Endothelial cell of umbilical vein (primary cell): ENCODE data around the gene SERPINA12. TPM values are rescaled to one million over a fixed set of nuclear protein-coding genes. Genes with fewer than 3 reads are reported as not detected.

ENCODE experiments used
- BruUV-seq: library from RNA; stranded (reverse); fragments of 400-500 nt; replicated peaks from 2 replicates; lab custom pipeline; 2021; lab: Mats Ljungman, UMichigan
- CTCF ChIA-PET: fragments of 300-600, 350-600 bp; sonication (Branson Sonifier 250); formaldehyde crosslinking; loops from one replicate; lab custom pipeline; 2021; ENCODE audit warnings: antibody characterized with exemption, inconsistent platforms; lab: Charles Lee
- POLR2A ChIA-PET: fragments of 300-600, 350-600 bp; sonication (Branson Sonifier 250); formaldehyde crosslinking; loops from one replicate; lab custom pipeline; 2021; ENCODE audit warnings: antibody characterized with exemption, inconsistent platforms; lab: Charles Lee
- DNase-seq: peaks from one replicate; pipeline ENCODE4 v3.0.0-alpha.2; 2011; ENCODE audit warnings: low read depth, low spot score
- FAIRE-seq: peaks from 2 replicates; lab custom pipeline; 2011; peaks lifted over from hg19 to GRCh38; lab: Jason Lieb, UNC
- H2AFZ ChIP-seq: 2 replicates; pipeline ENCODE4 v1.6.0; 2012; ENCODE audit warnings: low read depth, low read length, control low read depth, inconsistent platforms
- H3K27ac ChIP-seq: 2 replicates; pipeline ENCODE4 v1.5.1; 2011; ENCODE audit warnings: low read depth, mild to moderate bottlenecking, control low read depth, low read length, moderate library complexity; ENCODE audit not compliant: insufficient read depth
- H3K27me3 ChIP-seq, 2 experiments: 2 replicates each; pipeline versions ENCODE4 v1.6.0 to v1.6.1; 2011; ENCODE audit warnings: low read length in 2 of 2, mixed read lengths in 1 of 2; ENCODE audit not compliant: control insufficient read depth in 2 of 2, insufficient read depth in 2 of 2
- H3K36me3 ChIP-seq, 2 experiments: 2 replicates in 1 of 2; 3 replicates in 1 of 2; pipeline ENCODE4 v1.5.1; 2011; ENCODE audit warnings: low read length in 2 of 2, mild to moderate bottlenecking in 1 of 2, moderate library complexity in 1 of 2; ENCODE audit not compliant: control insufficient read depth in 2 of 2, insufficient read depth in 2 of 2; ENCODE audit errors: extremely low read depth in 1 of 2
- H3K4me1 ChIP-seq: 3 replicates; pipeline ENCODE4 v1.5.1; 2011; ENCODE audit warnings: mild to moderate bottlenecking, low read length; ENCODE audit not compliant: control insufficient read depth, insufficient read depth; ENCODE audit errors: extremely low read depth
- H3K4me2 ChIP-seq: 2 replicates; pipeline ENCODE4 v1.6.1; 2011; ENCODE audit warnings: low read length, control low read depth, mixed read lengths; ENCODE audit not compliant: insufficient read depth
- H3K4me3 ChIP-seq, 3 experiments: fragments of 200-600 bp in 1 of 3; sonication (generic), shearing (Covaris generic) in 1 of 3; replicated peaks in 1 of 3; 2 replicates each; pipeline ENCODE4 v1.5.1; 2011 to 2016; ENCODE audit warnings: control low read depth in 3 of 3, low read length in 3 of 3, mild to moderate bottlenecking in 2 of 3, inconsistent platforms in 1 of 3, low read depth in 1 of 3, moderate library complexity in 1 of 3; ENCODE audit not compliant: insufficient read depth in 1 of 3
- H3K79me2 ChIP-seq: 2 replicates; pipeline ENCODE4 v1.6.0; 2012; ENCODE audit warnings: low read length, inconsistent platforms; ENCODE audit not compliant: control insufficient read depth, insufficient read depth
- H3K9ac ChIP-seq: replicated peaks from 2 replicates; pipeline ENCODE3; 2011; ENCODE audit warnings: low read length, control low read depth; ENCODE audit not compliant: insufficient read depth; ENCODE audit errors: extremely low read depth
- H3K9me1 ChIP-seq: replicated peaks from 3 replicates; pipeline ENCODE4 v1.6.0; 2011; ENCODE audit warnings: mild to moderate bottlenecking, low read length; ENCODE audit not compliant: control insufficient read depth, insufficient read depth; ENCODE audit errors: extremely low read depth
- H3K9me3 ChIP-seq: replicated peaks from 2 replicates; pipeline ENCODE4 v1.5.1; 2012; ENCODE audit warnings: low read length, inconsistent platforms; ENCODE audit not compliant: control insufficient read depth, insufficient read depth
- H4K20me1 ChIP-seq: replicated peaks from 2 replicates; pipeline ENCODE3; 2011; ENCODE audit warnings: mild to moderate bottlenecking, low read length; ENCODE audit not compliant: control insufficient read depth, insufficient read depth; ENCODE audit errors: extremely low read depth
- EZH2 ChIP-seq: IDR thresholded peaks from 2 replicates; pipeline ENCODE4 v1.6.1; 2012; ENCODE audit warnings: borderline replicate concordance, low read depth, mild to moderate bottlenecking, moderate library complexity, low read length, inconsistent platforms; ENCODE audit not compliant: severe bottlenecking
- FOS ChIP-seq: IDR thresholded peaks from 2 replicates; pipeline ENCODE4 v1.6.1; 2011; ENCODE audit warnings: mild to moderate bottlenecking, low read length, moderate library complexity, borderline replicate concordance; ENCODE audit not compliant: insufficient read depth
- GATA2 ChIP-seq: IDR thresholded peaks from 2 replicates; pipeline ENCODE4 v1.7.0; 2011; ENCODE audit warnings: low read depth, mild to moderate bottlenecking, moderate library complexity, mixed read lengths, low read length; ENCODE audit not compliant: insufficient read length, insufficient read depth
- JUN ChIP-seq: IDR thresholded peaks from 2 replicates; pipeline ENCODE4 v1.6.1; 2011; ENCODE audit warnings: borderline replicate concordance, low read depth; ENCODE audit not compliant: insufficient read length, insufficient read depth
- MYC ChIP-seq: IDR thresholded peaks from one replicate; pipeline ENCODE4 v1.6.1; 2011; ENCODE audit warnings: mild to moderate bottlenecking, low read depth, low read length
- POLR2A ChIP-seq: IDR thresholded peaks from 2 replicates; pipeline ENCODE4 v1.6.1; 2012; ENCODE audit warnings: low read depth, mild to moderate bottlenecking, control low read depth, low read length
- POLR2AphosphoS5 ChIP-seq: IDR thresholded peaks from 2 replicates; pipeline ENCODE4 v1.6.1; 2012; ENCODE audit warnings: low read depth, mild to moderate bottlenecking, control low read depth, low read length, moderate library complexity; ENCODE audit not compliant: insufficient read depth
- dilution Hi-C: fragments of 300-500 bp; cut with MboI; formaldehyde crosslinking; loops from one replicate; pipeline ENCODE4 v1.15.0; 2019; ENCODE audit warnings: low sequenced_read_pairs; ENCODE audit not compliant: extremely low pct_ligation_motif_present
- intact Hi-C: fragments of 100-400 bp; cut with micrococcal nuclease; formaldehyde crosslinking; loops from one replicate; pipeline ENCODE4 v1.10.0; 2022
- polyA plus RNA-seq, 4 experiments: library from polyadenylated mRNA; depleted of rRNA in 3 of 4; stranded (reverse) in 3 of 4; unstranded in 1 of 4; fragments of >200 nt; gene quantifications; 2 replicates each; pipeline versions ENCODE4 v1.2.1 to v1.2.3, GENCODE V29; 2011 to 2012; ENCODE audit warnings: missing spikeins in 1 of 4
- total RNA-seq: library from RNA; stranded (reverse); gene quantifications from 2 replicates; pipeline ENCODE4 v1.2.3, GENCODE V29; 2021
- TF ChIP-seq, protein P1 (sequence below), 2 donors: IDR thresholded peaks; 1 replicate in 1 of 2; 2 replicates in 1 of 2; pipeline ENCODE4 v1.5.1; 2011; ENCODE audit warnings: low read length in 2 of 2, mild to moderate bottlenecking in 2 of 2, moderate library complexity in 2 of 2, control low read depth in 1 of 2, inconsistent platforms in 1 of 2, low read depth in 1 of 2; ENCODE audit not compliant: insufficient read depth in 1 of 2; ENCODE audit errors: extremely low read depth in 1 of 2
- TF ChIP-seq, protein P2 (sequence below): IDR thresholded peaks from 2 replicates; pipeline ENCODE4 v1.6.1; 2011; ENCODE audit not compliant: insufficient read depth, insufficient read length

The SERPINA12 gene
- total and polyA plus RNA-seq, 2 donors (not counting 3 experiments of a cell fraction or from before 2014, with no cell fraction given) = not detected

DNA sequence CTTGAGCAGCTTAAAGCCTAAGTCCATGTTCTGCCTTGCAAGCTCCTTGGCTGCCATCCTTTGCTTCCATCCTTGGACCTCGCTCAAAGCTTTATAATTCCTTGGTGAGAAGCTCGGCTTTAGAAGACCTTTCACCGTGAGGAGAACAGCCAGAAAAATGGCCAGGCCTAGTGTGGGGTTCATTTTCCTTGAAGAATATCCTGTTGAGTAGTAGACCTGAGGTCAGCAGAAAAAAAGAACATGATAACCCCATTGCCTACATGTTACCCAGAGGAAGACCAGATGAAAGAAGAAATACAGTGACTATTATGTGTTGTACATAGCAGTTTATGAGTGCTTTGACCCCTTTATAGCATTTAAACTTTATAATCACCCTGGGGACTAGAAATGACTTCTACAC, 11.1 kb downstream of the SERPINA12 start:
- Histone ChIP-seq H3K9me3 (no peaks in the 10 kb centered on the region), H3K4me2 (no peak overlapping the region), H3K79me2 (no peaks in the 10 kb centered on the region), H3K9me1 (no peaks in the 10 kb centered on the region), H3K36me3 (no peaks in the 10 kb centered on the region), H4K20me1 (no peaks in the 10 kb centered on the region), H3K27me3 (no peaks in the 10 kb centered on the region), H2AFZ (no peak overlapping the region), H3K4me3 (no peak overlapping the region), H3K4me1 (no peaks in the 10 kb centered on the region), H3K27ac (no peak overlapping the region), H3K9ac (no peak overlapping the region)
- no peak for DNase-seq
- BruUV-seq = no TSS peak
- dilution Hi-C loops = no loop called here
- ChIA-PET POLR2A (no interaction called here), CTCF (interaction anchor here (2.3 kb wide), 1 partner anchor 11 kb away, joined by 13 read pairs; no protein-coding TSS in a partner anchor)
- TF ChIP-seq MYC (no peak), GATA2 (no peak), FOS (no peak), POLR2AphosphoS5 (no peak), POLR2A (no peak), JUN (no peak), EZH2 (no peak)
- TF ChIP-seq, protein P1, sequence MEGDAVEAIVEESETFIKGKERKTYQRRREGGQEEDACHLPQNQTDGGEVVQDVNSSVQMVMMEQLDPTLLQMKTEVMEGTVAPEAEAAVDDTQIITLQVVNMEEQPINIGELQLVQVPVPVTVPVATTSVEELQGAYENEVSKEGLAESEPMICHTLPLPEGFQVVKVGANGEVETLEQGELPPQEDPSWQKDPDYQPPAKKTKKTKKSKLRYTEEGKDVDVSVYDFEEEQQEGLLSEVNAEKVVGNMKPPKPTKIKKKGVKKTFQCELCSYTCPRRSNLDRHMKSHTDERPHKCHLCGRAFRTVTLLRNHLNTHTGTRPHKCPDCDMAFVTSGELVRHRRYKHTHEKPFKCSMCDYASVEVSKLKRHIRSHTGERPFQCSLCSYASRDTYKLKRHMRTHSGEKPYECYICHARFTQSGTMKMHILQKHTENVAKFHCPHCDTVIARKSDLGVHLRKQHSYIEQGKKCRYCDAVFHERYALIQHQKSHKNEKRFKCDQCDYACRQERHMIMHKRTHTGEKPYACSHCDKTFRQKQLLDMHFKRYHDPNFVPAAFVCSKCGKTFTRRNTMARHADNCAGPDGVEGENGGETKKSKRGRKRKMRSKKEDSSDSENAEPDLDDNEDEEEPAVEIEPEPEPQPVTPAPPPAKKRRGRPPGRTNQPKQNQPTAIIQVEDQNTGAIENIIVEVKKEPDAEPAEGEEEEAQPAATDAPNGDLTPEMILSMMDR (IDR thresholded peaks at IDR 0.05; ENCODE audit: extremely low read depth in 1 of 2, insufficient read depth in 1 of 2, low read depth in 1 of 2, low read length in 2 of 2) = no peak
- TF ChIP-seq, protein P2, sequence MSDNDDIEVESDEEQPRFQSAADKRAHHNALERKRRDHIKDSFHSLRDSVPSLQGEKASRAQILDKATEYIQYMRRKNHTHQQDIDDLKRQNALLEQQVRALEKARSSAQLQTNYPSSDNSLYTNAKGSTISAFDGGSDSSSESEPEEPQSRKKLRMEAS = no peak
- no peak for FAIRE-seq
- intact Hi-C loops = no loop called here
